Endothelial cell (in vitro differentiated cells): ENCODE results near the gene ABCC9. TPM values are rescaled to one million over a fixed set of nuclear protein-coding genes. Genes with fewer than 3 reads are reported as not detected.

Experiments used
- DNase-seq: peaks from one replicate; pipeline ENCODE4 v3.0.0; 2021; ENCODE audit warnings: low spot score
- H3K27ac Mint-ChIP-seq: one replicate; pipeline ENCODE4 v1.8.0; 2021; ENCODE audit warnings: mixed read lengths, inconsistent platforms; ENCODE audit not compliant: unreplicated experiment
- H3K27me3 Mint-ChIP-seq: one replicate; pipeline ENCODE4 v1.8.0; 2021; ENCODE audit warnings: mild to moderate bottlenecking, moderate library complexity, mixed read lengths, inconsistent platforms; ENCODE audit not compliant: unreplicated experiment
- H3K36me3 Mint-ChIP-seq: one replicate; pipeline ENCODE4 v1.8.0; 2021; ENCODE audit warnings: mild to moderate bottlenecking, low read depth, mixed read lengths, inconsistent platforms; ENCODE audit not compliant: unreplicated experiment
- H3K4me1 Mint-ChIP-seq: one replicate; pipeline ENCODE4 v1.8.0; 2021; ENCODE audit warnings: mild to moderate bottlenecking, mixed read lengths, inconsistent platforms; ENCODE audit not compliant: unreplicated experiment
- H3K4me3 Mint-ChIP-seq: one replicate; pipeline ENCODE4 v1.8.0; 2021; ENCODE audit warnings: mild to moderate bottlenecking, mixed read lengths, inconsistent platforms; ENCODE audit not compliant: unreplicated experiment
- H3K9me3 Mint-ChIP-seq: one replicate; pipeline ENCODE4 v1.8.0; 2021; ENCODE audit warnings: mixed read lengths, inconsistent platforms; ENCODE audit not compliant: unreplicated experiment
- long read RNA-seq: library from polyadenylated mRNA; unstranded; transcript quantifications from one replicate; pipeline ENCODE4 v2.0.0, GENCODE V29; 2020; ENCODE audit not compliant: unreplicated experiment
- total RNA-seq: library from RNA; stranded (reverse); fragmentation: NEBNext Ultra II Directional; extraction: Animal tissue kit (Norgen Biotek cat#: 25700); gene quantifications from one replicate; pipeline ENCODE4 v1.2.1, GENCODE V29; 2021; ENCODE audit not compliant: unreplicated experiment
- TF ChIP-seq, protein P1 (sequence below): fragments of 200-600 bp; sonication (generic); IDR thresholded peaks from one replicate; pipeline ENCODE4 v1.5.0; 2021; ENCODE audit warnings: antibody characterized with exemption; ENCODE audit not compliant: unreplicated experiment

The ABCC9 gene
- total RNA-seq: 1.2 TPM
- long read RNA-seq: 0 reads

GRCh38 chr12:21940549-21941505 is at the start of gene ABCC9:
ABCC9 (minus strand) TSS chr12:21941426; CDS start chr12:21936674, 4,752 bp downstream.
- peak; percentile 63 for DNase-seq
- Mint-ChIP-seq H3K27me3 (peaks cover 1% of the 10 kb centered on the region), H3K27ac (peak within 1 kb of the TSS; percentile 67), H3K4me3 (peak within 1 kb of the TSS; percentile 91), H3K9me3 (no peaks in the 10 kb centered on the region), H3K4me1 (no peaks in the 10 kb centered on the region), H3K36me3 (no peaks in the 10 kb centered on the region)
- TF ChIP-seq, protein P1, sequence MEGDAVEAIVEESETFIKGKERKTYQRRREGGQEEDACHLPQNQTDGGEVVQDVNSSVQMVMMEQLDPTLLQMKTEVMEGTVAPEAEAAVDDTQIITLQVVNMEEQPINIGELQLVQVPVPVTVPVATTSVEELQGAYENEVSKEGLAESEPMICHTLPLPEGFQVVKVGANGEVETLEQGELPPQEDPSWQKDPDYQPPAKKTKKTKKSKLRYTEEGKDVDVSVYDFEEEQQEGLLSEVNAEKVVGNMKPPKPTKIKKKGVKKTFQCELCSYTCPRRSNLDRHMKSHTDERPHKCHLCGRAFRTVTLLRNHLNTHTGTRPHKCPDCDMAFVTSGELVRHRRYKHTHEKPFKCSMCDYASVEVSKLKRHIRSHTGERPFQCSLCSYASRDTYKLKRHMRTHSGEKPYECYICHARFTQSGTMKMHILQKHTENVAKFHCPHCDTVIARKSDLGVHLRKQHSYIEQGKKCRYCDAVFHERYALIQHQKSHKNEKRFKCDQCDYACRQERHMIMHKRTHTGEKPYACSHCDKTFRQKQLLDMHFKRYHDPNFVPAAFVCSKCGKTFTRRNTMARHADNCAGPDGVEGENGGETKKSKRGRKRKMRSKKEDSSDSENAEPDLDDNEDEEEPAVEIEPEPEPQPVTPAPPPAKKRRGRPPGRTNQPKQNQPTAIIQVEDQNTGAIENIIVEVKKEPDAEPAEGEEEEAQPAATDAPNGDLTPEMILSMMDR: no peak

GRCh38 chr12:21989819-21990412 is 48.7 kb upstream of the ABCC9 start:
- peaks cover 18% of the 10 kb centered on the region for H3K4me1 Mint-ChIP-seq
- no peak overlapping the region for H3K4me3 Mint-ChIP-seq
- TF ChIP-seq, protein P1: peak; percentile 59
- H3K27me3 Mint-ChIP-seq: no peaks in the 10 kb centered on the region
- H3K27ac Mint-ChIP-seq: no peak overlapping the region
- H3K9me3 Mint-ChIP-seq: no peaks in the 10 kb centered on the region
- no peaks in the 10 kb centered on the region for H3K36me3 Mint-ChIP-seq
- DNase-seq: no peak

GRCh38 chr12:21988619-21989018 is 47.4 kb upstream of the ABCC9 start:
- Mint-ChIP-seq H3K4me3 (no peak overlapping the region), H3K27me3 (no peaks in the 10 kb centered on the region), H3K36me3 (no peaks in the 10 kb centered on the region), H3K27ac (no peak overlapping the region), H3K4me1 (peaks cover 18% of the 10 kb centered on the region), H3K9me3 (no peaks in the 10 kb centered on the region)
- TF ChIP-seq, protein P1: no peak
- DNase-seq: no peak

DNA sequence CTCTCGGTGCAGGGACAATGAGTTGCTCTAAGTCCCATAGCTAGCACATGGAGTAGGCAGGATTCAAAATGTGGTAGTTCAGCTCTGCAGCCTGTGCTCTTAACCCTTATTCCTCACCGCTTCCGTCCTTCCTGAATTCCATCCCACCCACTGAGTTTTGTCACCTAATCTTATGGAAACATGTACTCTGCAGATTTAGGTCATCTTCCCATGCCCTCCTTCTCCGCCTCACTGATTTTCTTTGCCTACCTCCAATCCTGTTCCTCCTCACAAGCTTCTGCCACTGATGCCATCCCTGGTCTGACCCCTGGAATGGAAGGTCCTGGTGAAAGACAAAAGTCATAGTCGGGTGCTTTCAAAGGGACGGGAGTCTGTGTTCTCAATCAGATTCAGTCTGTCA is 46.5 kb upstream of the ABCC9 start:
- H3K4me1 Mint-ChIP-seq: peaks cover 12% of the 10 kb centered on the region
- no peaks in the 10 kb centered on the region for H3K9me3 Mint-ChIP-seq
- TF ChIP-seq, protein P1: no peak
- no peak overlapping the region for H3K4me3 Mint-ChIP-seq
- no peaks in the 10 kb centered on the region for H3K27me3 Mint-ChIP-seq
- DNase-seq: no peak
- no peaks in the 10 kb centered on the region for H3K36me3 Mint-ChIP-seq
- H3K27ac Mint-ChIP-seq: no peak overlapping the region

DNA sequence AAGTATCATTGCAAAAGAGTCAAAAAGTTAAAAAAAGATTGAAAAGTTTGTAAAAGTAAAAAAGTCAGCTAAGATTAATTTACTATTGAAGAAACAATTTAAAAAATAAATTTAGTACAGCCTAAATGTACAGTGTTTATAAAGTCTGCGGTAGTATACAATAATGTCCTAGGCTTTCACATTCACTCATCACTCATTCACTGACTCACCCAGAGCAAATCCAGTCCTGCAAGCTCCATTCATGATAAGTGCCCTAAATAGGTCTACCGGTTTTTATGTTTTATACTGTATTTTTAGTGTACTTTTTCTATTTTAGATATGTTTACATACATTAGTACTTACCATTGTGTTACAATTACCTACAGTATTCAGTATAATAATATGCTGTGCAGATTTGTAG is 43.9 kb upstream of the ABCC9 start:
- H3K27ac Mint-ChIP-seq: no peak overlapping the region
- H3K9me3 Mint-ChIP-seq: no peaks in the 10 kb centered on the region
- TF ChIP-seq, protein P1: no peak
- no peak overlapping the region for H3K4me3 Mint-ChIP-seq
- DNase-seq: no peak
- no peaks in the 10 kb centered on the region for H3K27me3 Mint-ChIP-seq
- no peaks in the 10 kb centered on the region for H3K36me3 Mint-ChIP-seq
- H3K4me1 Mint-ChIP-seq: peaks cover 10% of the 10 kb centered on the region
